ENCODE results near the gene CPSF3. TPM values are rescaled to one million over a fixed set of nuclear protein-coding genes. Genes with fewer than 3 reads are reported as not detected.

CPSF3 gene
- total RNA-seq (2014; rRNA removed; shearing (Covaris generic); ENCODE audit: low replicate concordance), result 26.5 and 38.3 TPM in 2 replicates

GRCh38 chr2:9423100-9423921, at the start of gene CPSF3, which contains the start of gene ITGB1BP1:
CPSF3 (plus strand) TSS chr2:9423654; CDS start chr2:9423774, 120 bp downstream.
ITGB1BP1 (minus strand) TSS chr2:9423528; CDS start chr2:9418697, 4,831 bp downstream.
- peak; percentile 95 for DNase-seq (ENCODE audit: low read depth)
- in situ Hi-C loops (cut with HindIII; ENCODE audit: low pct_unique_long_range_greater_than_20kb, low sequenced_read_pairs), result no loop called here

- in situ Hi-C loops (cut with HindIII; ENCODE audit: low pct_unique_long_range_greater_than_20kb, low sequenced_read_pairs), result no loop called here
- no peak for DNase-seq (ENCODE audit: low read depth)
Measured at GRCh38 chr2:9374071-9374730, 49.3 kb upstream of the CPSF3 start.

GRCh38 chr2:9375857-9376428, 47.5 kb upstream of the CPSF3 start:
- no peak for DNase-seq (ENCODE audit: low read depth)
- in situ Hi-C loops (cut with HindIII; ENCODE audit: low pct_unique_long_range_greater_than_20kb, low sequenced_read_pairs), result no loop called here

- no peak for DNase-seq (ENCODE audit: low read depth)
- in situ Hi-C loops (cut with HindIII; ENCODE audit: low pct_unique_long_range_greater_than_20kb, low sequenced_read_pairs), result no loop called here
Measured at GRCh38 chr2:9377461-9378097, 45.9 kb upstream of the CPSF3 start.

- in situ Hi-C loops (cut with HindIII; ENCODE audit: low pct_unique_long_range_greater_than_20kb, low sequenced_read_pairs), result no loop called here
- DNase-seq (ENCODE audit: low read depth), result peak; percentile 61
Measured at GRCh38 chr2:9378433-9379390, 44.7 kb upstream of the CPSF3 start.

GRCh38 chr2:9379391-9379755, 44.1 kb upstream of the CPSF3 start:
- no peak for DNase-seq (ENCODE audit: low read depth)
- in situ Hi-C loops (cut with HindIII; ENCODE audit: low pct_unique_long_range_greater_than_20kb, low sequenced_read_pairs), result no loop called here

GRCh38 chr2:9380702-9381628, 42.5 kb upstream of the CPSF3 start:
- peak; percentile 44 for DNase-seq (ENCODE audit: low read depth)
- in situ Hi-C loops (cut with HindIII; ENCODE audit: low pct_unique_long_range_greater_than_20kb, low sequenced_read_pairs), result no loop called here

GRCh38 chr2:9382604-9383235, 40.7 kb upstream of the CPSF3 start:
- peak; percentile 34 for DNase-seq (ENCODE audit: low read depth)
- in situ Hi-C loops (cut with HindIII; ENCODE audit: low pct_unique_long_range_greater_than_20kb, low sequenced_read_pairs), result no loop called here

- in situ Hi-C loops (cut with HindIII; ENCODE audit: low pct_unique_long_range_greater_than_20kb, low sequenced_read_pairs), result no loop called here
- DNase-seq (ENCODE audit: low read depth), result no peak
Measured at GRCh38 chr2:9384521-9384920, 38.9 kb upstream of the CPSF3 start.

- DNase-seq (ENCODE audit: low read depth), result peak; percentile 21
- in situ Hi-C loops (cut with HindIII; ENCODE audit: low pct_unique_long_range_greater_than_20kb, low sequenced_read_pairs), result no loop called here
Measured at GRCh38 chr2:9385841-9386240, 37.6 kb upstream of the CPSF3 start.

GRCh38 chr2:9388199-9388681, 35.2 kb upstream of the CPSF3 start:
- in situ Hi-C loops (cut with HindIII; ENCODE audit: low pct_unique_long_range_greater_than_20kb, low sequenced_read_pairs), result no loop called here
- DNase-seq (ENCODE audit: low read depth), result no peak

GRCh38 chr2:9388950-9389911, 34.2 kb upstream of the CPSF3 start:
- in situ Hi-C loops (cut with HindIII; ENCODE audit: low pct_unique_long_range_greater_than_20kb, low sequenced_read_pairs), result no loop called here
- DNase-seq (ENCODE audit: low read depth), result no peak

GRCh38 chr2:9390151-9390850, 33.2 kb upstream of the CPSF3 start:
- no peak for DNase-seq (ENCODE audit: low read depth)
- in situ Hi-C loops (cut with HindIII; ENCODE audit: low pct_unique_long_range_greater_than_20kb, low sequenced_read_pairs), result no loop called here

- no peak for DNase-seq (ENCODE audit: low read depth)
- in situ Hi-C loops (cut with HindIII; ENCODE audit: low pct_unique_long_range_greater_than_20kb, low sequenced_read_pairs), result no loop called here
Measured at GRCh38 chr2:9390991-9391390, 32.5 kb upstream of the CPSF3 start.
